ENCODE results near the gene ANKRD29. TPM values are rescaled to one million over a fixed set of nuclear protein-coding genes. Genes with fewer than 3 reads are reported as not detected.

ANKRD29 gene
- total RNA-seq, 2 experiments from 2014 or later: not detected

GRCh38 chr18:23632615-23633014 lies 30.1 kb downstream of the ANKRD29 start:
- Mint-ChIP-seq H3K4me3 (no peak overlapping the region), H3K4me1 (peaks cover 16% of the 10 kb centered on the region), H3K27ac (no peak overlapping the region), H3K9me3 (no peaks in the 10 kb centered on the region), H3K36me3 (ENCODE audit: low read depth) (no peaks in the 10 kb centered on the region), H3K27me3 (peaks cover 22% of the 10 kb centered on the region)
- DNase-seq: no peak
- ChIA-PET POLR2A (no interaction called here), CTCF (no interaction called here)

DNA sequence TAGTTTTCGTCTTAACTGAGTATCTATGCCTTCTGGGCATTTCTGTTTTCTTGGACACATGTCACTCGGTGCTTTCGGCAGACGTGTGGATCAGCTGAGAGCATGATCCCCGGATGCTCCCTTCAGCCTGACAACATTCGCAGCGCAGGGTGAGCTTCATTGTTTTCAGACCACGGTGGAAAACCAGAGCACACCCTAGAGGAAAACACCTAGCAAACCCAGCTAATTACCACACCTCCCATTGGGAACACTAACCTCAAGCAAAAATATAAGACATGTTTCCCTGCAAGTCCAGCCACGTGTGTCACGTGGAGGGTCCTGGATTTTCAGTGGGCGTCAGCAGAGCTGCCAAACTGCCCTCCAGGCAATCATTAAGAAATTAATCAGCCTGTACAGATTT lies 31.0 kb downstream of the ANKRD29 start:
- no peak overlapping the region for H3K27ac Mint-ChIP-seq
- H3K27me3 Mint-ChIP-seq: peaks cover 22% of the 10 kb centered on the region
- H3K9me3 Mint-ChIP-seq: no peaks in the 10 kb centered on the region
- no peak overlapping the region for H3K4me3 Mint-ChIP-seq
- no peak for DNase-seq
- H3K4me1 Mint-ChIP-seq: peaks cover 22% of the 10 kb centered on the region
- ChIA-PET CTCF (no interaction called here), POLR2A (no interaction called here)
- no peaks in the 10 kb centered on the region for H3K36me3 Mint-ChIP-seq (ENCODE audit: low read depth)

GRCh38 chr18:23631312-23631711 lies 31.4 kb downstream of the ANKRD29 start:
- Mint-ChIP-seq H3K27me3 (peaks cover 22% of the 10 kb centered on the region), H3K27ac (no peak overlapping the region), H3K9me3 (no peaks in the 10 kb centered on the region), H3K4me1 (peaks cover 26% of the 10 kb centered on the region), H3K36me3 (ENCODE audit: low read depth) (no peaks in the 10 kb centered on the region), H3K4me3 (no peak overlapping the region)
- ChIA-PET CTCF (no interaction called here), POLR2A (no interaction called here)
- no peak for DNase-seq

DNA sequence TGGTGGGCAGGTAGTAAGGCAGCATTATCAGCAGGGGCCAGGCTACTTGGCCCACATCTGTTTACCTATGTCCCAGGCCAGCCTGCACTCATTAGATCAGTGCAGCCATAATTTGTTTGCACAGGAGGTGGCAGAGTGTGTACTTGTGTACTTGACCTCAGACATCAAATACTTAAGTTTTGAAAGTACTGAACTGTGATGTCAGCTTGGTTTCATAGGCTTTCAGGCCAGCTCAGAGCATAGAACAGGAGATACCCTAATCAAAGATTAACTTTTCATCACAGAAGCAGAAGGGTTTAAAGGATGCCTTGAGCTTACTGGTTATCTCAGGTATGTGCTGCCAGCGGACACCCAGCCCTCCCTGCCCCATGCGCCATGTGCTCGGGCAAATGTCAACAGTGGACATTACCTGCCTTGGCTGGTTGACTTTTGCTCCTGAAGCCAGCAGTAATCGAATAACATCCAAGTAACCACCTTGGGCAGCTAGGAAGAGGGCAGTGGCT lies 33.2 kb downstream of the ANKRD29 start:
- CTCF ChIA-PET: interaction anchor here (1.1 to 4.0 kb wide), 2 partner anchors 73 to 185 kb away, joined by 3 to 24 read pairs; no protein-coding TSS in a partner anchor
- POLR2A ChIA-PET: no interaction called here
- Mint-ChIP-seq H3K4me3 (no peak overlapping the region), H3K27ac (no peak overlapping the region), H3K9me3 (no peaks in the 10 kb centered on the region), H3K4me1 (peaks cover 20% of the 10 kb centered on the region), H3K36me3 (ENCODE audit: low read depth) (no peaks in the 10 kb centered on the region), H3K27me3 (peaks cover 14% of the 10 kb centered on the region)
- DNase-seq: no peak

DNA sequence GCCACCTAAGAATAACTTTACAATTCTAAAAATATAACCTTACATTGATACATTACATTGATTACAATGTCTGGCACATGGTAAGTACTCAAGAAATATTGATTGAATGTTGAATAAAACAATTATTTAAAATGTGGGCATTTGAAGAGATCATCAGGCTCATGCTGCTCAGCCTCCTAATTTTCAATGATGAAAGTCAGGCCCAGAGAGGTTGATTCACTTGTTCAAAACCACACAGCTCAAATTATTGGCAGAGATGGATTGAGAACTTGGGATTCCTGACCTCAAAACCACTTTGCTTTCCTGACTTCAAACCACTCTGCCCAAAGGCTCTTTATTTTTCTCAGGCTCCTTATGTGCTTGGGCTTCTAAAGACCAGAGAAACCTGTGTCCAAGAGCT lies 34.7 kb downstream of the ANKRD29 start:
- Mint-ChIP-seq H3K27ac (no peak overlapping the region), H3K4me3 (no peak overlapping the region), H3K4me1 (peaks cover 16% of the 10 kb centered on the region), H3K36me3 (ENCODE audit: low read depth) (no peaks in the 10 kb centered on the region), H3K9me3 (no peaks in the 10 kb centered on the region), H3K27me3 (peaks cover 9% of the 10 kb centered on the region)
- ChIA-PET POLR2A (interaction anchor here (1.2 kb wide), 1 partner anchor 76 kb away, joined by 3 read pairs; no protein-coding TSS in a partner anchor), CTCF (interaction anchor here (0.6 to 4.0 kb wide), 3 partner anchors 12 to 186 kb away, joined by 3 to 24 read pairs (median 3); no protein-coding TSS in a partner anchor)
- DNase-seq: no peak

DNA sequence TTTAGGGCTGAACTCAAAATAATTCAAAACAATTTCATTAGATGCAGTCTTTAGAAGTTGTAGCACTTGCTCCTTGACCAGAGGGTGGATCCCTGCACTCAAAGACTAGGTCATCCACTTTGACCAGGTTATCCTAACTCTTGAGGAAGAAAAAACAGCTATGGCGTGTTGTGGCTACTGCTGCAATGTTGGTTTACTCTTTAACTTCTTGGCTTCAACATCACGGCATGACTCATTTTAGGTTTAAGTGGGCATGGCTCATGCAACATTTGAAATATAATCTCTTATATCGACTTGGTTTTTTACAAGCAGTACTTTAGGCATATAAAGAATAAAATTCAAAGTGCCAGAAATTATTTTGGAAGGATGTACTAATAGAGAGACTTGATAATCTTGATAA lies 35.4 kb downstream of the ANKRD29 start:
- H3K27ac Mint-ChIP-seq: no peak overlapping the region
- no peaks in the 10 kb centered on the region for H3K36me3 Mint-ChIP-seq (ENCODE audit: low read depth)
- ChIA-PET POLR2A (interaction anchor here (1.2 kb wide), 1 partner anchor 76 kb away, joined by 3 read pairs; no protein-coding TSS in a partner anchor), CTCF (interaction anchor here (0.6 to 4.0 kb wide), 2 partner anchors 12 to 75 kb away, joined by 3 to 24 read pairs; no protein-coding TSS in a partner anchor)
- H3K9me3 Mint-ChIP-seq: no peaks in the 10 kb centered on the region
- no peak for DNase-seq
- peaks cover 10% of the 10 kb centered on the region for H3K27me3 Mint-ChIP-seq
- peaks cover 16% of the 10 kb centered on the region for H3K4me1 Mint-ChIP-seq
- no peak overlapping the region for H3K4me3 Mint-ChIP-seq

- Mint-ChIP-seq H3K9me3 (no peaks in the 10 kb centered on the region), H3K4me3 (no peak overlapping the region), H3K27me3 (peaks cover 14% of the 10 kb centered on the region), H3K36me3 (ENCODE audit: low read depth) (no peaks in the 10 kb centered on the region), H3K4me1 (peaks cover 16% of the 10 kb centered on the region), H3K27ac (no peak overlapping the region)
- no peak for DNase-seq
- ChIA-PET POLR2A (interaction anchor here (1.0 to 1.2 kb wide), 2 partner anchors 77 to 86 kb away, joined by 3 read pairs; no protein-coding TSS in a partner anchor), CTCF (interaction anchor here (1.9 to 4.0 kb wide), 2 partner anchors 76 to 292 kb away, joined by 5 to 24 read pairs; no protein-coding TSS in a partner anchor)
These were observed 36.0 kb downstream of the ANKRD29 start for GRCh38 chr18:23626451-23627279.

DNA sequence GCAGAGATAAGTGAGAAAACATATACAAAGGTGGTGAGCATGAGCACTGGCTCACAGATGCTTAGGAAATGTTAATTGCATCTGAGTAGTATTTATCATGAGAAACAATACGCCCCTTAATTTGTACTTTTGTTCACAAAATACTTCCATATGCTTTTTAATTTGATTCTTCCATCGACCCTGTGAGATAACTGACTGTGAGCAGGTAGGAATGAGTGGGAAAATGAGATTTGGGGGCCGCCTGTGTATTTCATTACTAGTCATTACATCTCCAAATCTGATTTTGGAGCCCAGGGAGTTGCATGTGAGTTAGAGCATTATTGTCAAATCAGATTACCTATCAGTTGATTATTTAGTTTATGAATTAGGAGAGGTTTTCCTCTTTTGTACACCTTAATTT lies 39.7 kb downstream of the ANKRD29 start:
- Mint-ChIP-seq H3K27ac (no peak overlapping the region), H3K4me3 (no peak overlapping the region), H3K27me3 (peaks cover 39% of the 10 kb centered on the region), H3K9me3 (no peaks in the 10 kb centered on the region), H3K36me3 (ENCODE audit: low read depth) (no peaks in the 10 kb centered on the region), H3K4me1 (peaks cover 19% of the 10 kb centered on the region)
- DNase-seq: no peak
- ChIA-PET POLR2A (no interaction called here), CTCF (interaction anchor here (0.5 to 2.6 kb wide), 4 partner anchors 62 to 296 kb away, joined by 3 to 32 read pairs (median 5); no protein-coding TSS in a partner anchor)

- peaks cover 50% of the 10 kb centered on the region for H3K27me3 Mint-ChIP-seq
- peaks cover 5% of the 10 kb centered on the region for H3K4me1 Mint-ChIP-seq
- DNase-seq: no peak
- H3K4me3 Mint-ChIP-seq: no peak overlapping the region
- CTCF ChIA-PET: no interaction called here
- H3K36me3 Mint-ChIP-seq (ENCODE audit: low read depth): no peaks in the 10 kb centered on the region
- H3K27ac Mint-ChIP-seq: no peak overlapping the region
- no peaks in the 10 kb centered on the region for H3K9me3 Mint-ChIP-seq
- POLR2A ChIA-PET: no interaction called here
These were observed 43.3 kb downstream of the ANKRD29 start for GRCh38 chr18:23619388-23619881.

- Mint-ChIP-seq H3K4me1 (peaks cover 5% of the 10 kb centered on the region), H3K9me3 (no peaks in the 10 kb centered on the region), H3K27ac (no peak overlapping the region), H3K27me3 (peaks cover 50% of the 10 kb centered on the region), H3K36me3 (ENCODE audit: low read depth) (no peaks in the 10 kb centered on the region), H3K4me3 (no peak overlapping the region)
- POLR2A ChIA-PET: no interaction called here
- DNase-seq: no peak
- CTCF ChIA-PET: no interaction called here
These were observed 43.8 kb downstream of the ANKRD29 start for GRCh38 chr18:23618862-23619387.

GRCh38 chr18:23617412-23618014 lies 45.2 kb downstream of the ANKRD29 start:
- Mint-ChIP-seq H3K4me1 (peaks cover 5% of the 10 kb centered on the region), H3K9me3 (no peaks in the 10 kb centered on the region), H3K27me3 (peaks cover 48% of the 10 kb centered on the region), H3K36me3 (ENCODE audit: low read depth) (no peaks in the 10 kb centered on the region), H3K27ac (no peak overlapping the region), H3K4me3 (no peak overlapping the region)
- DNase-seq: no peak
- CTCF ChIA-PET: interaction anchor here (0.6 kb wide), 1 partner anchor 804 kb away, joined by 3 read pairs; no protein-coding TSS in a partner anchor
- POLR2A ChIA-PET: no interaction called here

DNA sequence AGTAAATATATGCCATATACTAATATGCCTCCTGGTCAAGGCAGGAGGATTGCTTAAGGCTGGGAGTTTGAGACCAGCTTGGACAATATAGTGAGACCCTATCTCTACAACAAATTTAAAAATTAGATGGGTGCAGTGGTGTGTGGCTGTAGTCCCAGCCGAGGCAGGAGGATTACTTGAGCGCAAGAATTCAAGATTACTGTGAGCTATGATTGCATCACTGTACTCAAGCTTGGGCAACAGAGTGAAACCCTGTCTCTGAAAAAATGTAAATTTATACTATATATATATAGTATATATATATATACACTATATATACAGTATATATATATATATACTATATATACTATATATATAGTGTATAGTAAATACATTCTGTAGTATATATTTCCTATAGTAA lies 46.5 kb downstream of the ANKRD29 start:
- DNase-seq: no peak
- no peak overlapping the region for H3K4me3 Mint-ChIP-seq
- ChIA-PET POLR2A (no interaction called here), CTCF (no interaction called here)
- H3K9me3 Mint-ChIP-seq: no peaks in the 10 kb centered on the region
- peaks cover 38% of the 10 kb centered on the region for H3K27me3 Mint-ChIP-seq
- H3K4me1 Mint-ChIP-seq: peaks cover 5% of the 10 kb centered on the region
- H3K36me3 Mint-ChIP-seq (ENCODE audit: low read depth): no peaks in the 10 kb centered on the region
- no peak overlapping the region for H3K27ac Mint-ChIP-seq

GRCh38 chr18:23614891-23615290 lies 47.8 kb downstream of the ANKRD29 start:
- ChIA-PET CTCF (interaction anchor here (1.2 to 2.2 kb wide), 2 partner anchors 88 to 116 kb away, joined by 3 to 5 read pairs; no protein-coding TSS in a partner anchor), POLR2A (no interaction called here)
- DNase-seq: no peak
- no peak overlapping the region for H3K4me3 Mint-ChIP-seq
- H3K4me1 Mint-ChIP-seq: peaks cover 4% of the 10 kb centered on the region
- H3K27me3 Mint-ChIP-seq: peaks cover 25% of the 10 kb centered on the region
- no peak overlapping the region for H3K27ac Mint-ChIP-seq
- H3K36me3 Mint-ChIP-seq (ENCODE audit: low read depth): no peaks in the 10 kb centered on the region
- no peaks in the 10 kb centered on the region for H3K9me3 Mint-ChIP-seq
